GM12874 (cell line): ENCODE data around the gene NPHP4.
A peak's percentile ranks its signal among the peaks of the same experiment; 100 is the strongest.

ENCODE experiments used
- CTCF ChIP-seq: IDR thresholded peaks from 2 replicates; pipeline ENCODE4 v1.5.1; 2011; ENCODE audit warnings: low read depth, mild to moderate bottlenecking, control low read depth, low read length, moderate library complexity; ENCODE audit not compliant: insufficient read depth

NPHP4 gene

GRCh38 chr1:6029351-6029750, 37.1 kb upstream of the NPHP4 start:
- no peak for TF ChIP-seq CTCF

- 0 out of 2 replicates have a peak, but pooled peaks have one; percentile 9 for TF ChIP-seq CTCF
Observed at GRCh38 chr1:6028042-6028850, 36.0 kb upstream of the NPHP4 start.

- TF ChIP-seq CTCF: no peak
Observed at GRCh38 chr1:6027591-6027990, 35.4 kb upstream of the NPHP4 start.

- TF ChIP-seq CTCF: no peak
Observed at GRCh38 chr1:6026095-6026809, 34.0 kb upstream of the NPHP4 start.

- no peak for TF ChIP-seq CTCF
Observed at GRCh38 chr1:6025269-6026094, 33.3 kb upstream of the NPHP4 start.

- TF ChIP-seq CTCF: no peak
Observed at GRCh38 chr1:6024376-6024775, 32.2 kb upstream of the NPHP4 start.

- TF ChIP-seq CTCF: no peak
Observed at GRCh38 chr1:6023346-6023745, 31.1 kb upstream of the NPHP4 start.
